Panc1 (cell line): ENCODE measurements around the gene OSGIN1. TPM values are rescaled to one million over a fixed set of nuclear protein-coding genes. Genes with fewer than 3 reads are reported as not detected.

ENCODE experiments used
- ATAC-seq: fragments of 200-7000 bp; cut with Tn5 transposase; 2 replicates; pipeline ENCODE4 v1.9.1; 2020; ENCODE audit warnings: mild to moderate bottlenecking, moderate library complexity
- BruUV-seq: library from RNA; stranded (reverse); fragments of 400-500 nt; replicated peaks from 2 replicates; lab custom pipeline; 2021; lab: Mats Ljungman, UMichigan
- CTCF ChIA-PET: fragments of 300-600 bp; sonication (Branson Sonifier 250); formaldehyde crosslinking; loops from one replicate; lab custom pipeline; 2022; ENCODE audit warnings: antibody characterized with exemption; lab: Charles Lee
- POLR2A ChIA-PET: fragments of 300-600 bp; sonication (Branson Sonifier 250); formaldehyde crosslinking; loops from one replicate; lab custom pipeline; 2022; ENCODE audit warnings: antibody characterized with exemption; lab: Charles Lee
- DNase-seq: peaks from one replicate; pipeline ENCODE4 v3.0.0-alpha.2; 2010; ENCODE audit warnings: low read depth, low spot score
- H3K27ac ChIP-seq: 2 replicates; pipeline ENCODE4 v1.5.1; 2011; ENCODE audit warnings: mild to moderate bottlenecking, low read length, inconsistent platforms
- H3K27me3 ChIP-seq: fragments of 200-500 bp; sonication (Bioruptor generic); 2 replicates; pipeline ENCODE4 v1.6.0; 2014; ENCODE audit warnings: low read length, inconsistent platforms; ENCODE audit not compliant: control insufficient read depth, insufficient read depth
- H3K36me3 ChIP-seq: fragments of 200-500 bp; sonication (Bioruptor generic); 2 replicates; pipeline ENCODE4 v1.5.1; 2014; ENCODE audit warnings: inconsistent platforms, mild to moderate bottlenecking, low read length, moderate library complexity; ENCODE audit not compliant: control insufficient read depth, insufficient read depth
- H3K4me1 ChIP-seq: 2 replicates; pipeline ENCODE4 v1.5.1; 2011; ENCODE audit warnings: inconsistent platforms, mild to moderate bottlenecking, low read length, moderate library complexity; ENCODE audit not compliant: control insufficient read depth, insufficient read depth
- H3K4me3 ChIP-seq, 2 experiments: 2 replicates each; pipeline ENCODE4 v1.5.1; 2011 to 2012; ENCODE audit warnings: low read depth in 2 of 2, low read length in 2 of 2, mild to moderate bottlenecking in 2 of 2, inconsistent platforms in 1 of 2, moderate library complexity in 1 of 2
- H3K9me3 ChIP-seq: fragments of 200-500 bp; sonication (Bioruptor generic); 2 replicates; pipeline ENCODE4 v1.5.1; 2014; ENCODE audit warnings: low read depth, mild to moderate bottlenecking, inconsistent platforms, low read length, moderate library complexity; ENCODE audit not compliant: control insufficient read depth, insufficient read depth
- POLR2AphosphoS5 ChIP-seq: IDR thresholded peaks from 2 replicates; pipeline ENCODE4 v1.6.1; 2012; ENCODE audit warnings: mild to moderate bottlenecking, low read depth, low read length, moderate library complexity
- SIN3A ChIP-seq: IDR thresholded peaks from 2 replicates; pipeline ENCODE4 v1.6.1; 2012; ENCODE audit warnings: low read depth, mild to moderate bottlenecking, low read length, moderate library complexity, borderline replicate concordance; ENCODE audit not compliant: insufficient read depth
- TCF7L2 ChIP-seq: IDR thresholded peaks from 2 replicates; pipeline ENCODE4 v1.6.1; 2011; ENCODE audit warnings: mild to moderate bottlenecking, low read depth, low read length, inconsistent platforms
- in situ Hi-C: cut with HindIII; loops from 2 replicates; pipeline ENCODE4 v1.10.0; 2016; ENCODE audit warnings: low sequenced_read_pairs, low pct_unique_long_range_greater_than_20kb
- intact Hi-C: fragments of 100-400 bp; cut with micrococcal nuclease; formaldehyde crosslinking; loops from one replicate; pipeline ENCODE4 v1.10.0; 2022; ENCODE audit not compliant: unreplicated experiment
- total RNA-seq: library from RNA; stranded (reverse); gene quantifications from one replicate; pipeline ENCODE4 v1.2.1, GENCODE V29; 2021; ENCODE audit not compliant: unreplicated experiment
- TF ChIP-seq, protein P1 (sequence below), 2 experiments: IDR thresholded peaks; 2 replicates each; pipeline ENCODE4 v1.6.1; 2011 to 2012; ENCODE audit warnings: low read depth in 2 of 2, control low read depth in 1 of 2, low read length in 1 of 2, mild to moderate bottlenecking in 1 of 2, moderate library complexity in 1 of 2; ENCODE audit not compliant: insufficient read depth in 1 of 2
- TF ChIP-seq, protein P2 (sequence below): fragments of 450-650 bp; IDR thresholded peaks from 2 replicates; pipeline ENCODE4 v1.5.1; 2017; ENCODE audit warnings: mild to moderate bottlenecking

OSGIN1 gene
- total RNA-seq, 1 experiment from 2014 or later, result 4.9 TPM

DNA sequence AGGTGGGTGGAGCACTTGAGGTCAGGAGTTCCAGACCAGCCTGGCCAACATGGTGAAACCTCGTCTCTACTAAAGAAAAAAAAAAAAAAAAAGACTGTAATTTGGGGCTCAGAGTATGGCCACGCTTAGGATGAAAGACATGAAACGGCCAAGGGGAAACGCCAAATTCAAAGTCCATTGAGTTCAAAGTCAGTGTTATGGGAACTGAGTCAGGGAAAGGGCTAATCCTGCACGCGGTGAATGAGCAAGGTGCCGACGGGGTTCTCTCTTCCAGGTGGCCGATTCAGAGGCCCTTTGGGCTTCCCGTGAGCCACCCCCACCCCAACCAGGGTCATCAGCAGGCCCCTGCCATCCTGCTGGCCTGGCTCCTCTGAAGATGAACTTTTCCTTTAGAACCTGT lies 7.5 kb upstream of the OSGIN1 start:
- TF ChIP-seq TCF7L2 (no peak), SIN3A (no peak)
- TF ChIP-seq, protein P1, sequence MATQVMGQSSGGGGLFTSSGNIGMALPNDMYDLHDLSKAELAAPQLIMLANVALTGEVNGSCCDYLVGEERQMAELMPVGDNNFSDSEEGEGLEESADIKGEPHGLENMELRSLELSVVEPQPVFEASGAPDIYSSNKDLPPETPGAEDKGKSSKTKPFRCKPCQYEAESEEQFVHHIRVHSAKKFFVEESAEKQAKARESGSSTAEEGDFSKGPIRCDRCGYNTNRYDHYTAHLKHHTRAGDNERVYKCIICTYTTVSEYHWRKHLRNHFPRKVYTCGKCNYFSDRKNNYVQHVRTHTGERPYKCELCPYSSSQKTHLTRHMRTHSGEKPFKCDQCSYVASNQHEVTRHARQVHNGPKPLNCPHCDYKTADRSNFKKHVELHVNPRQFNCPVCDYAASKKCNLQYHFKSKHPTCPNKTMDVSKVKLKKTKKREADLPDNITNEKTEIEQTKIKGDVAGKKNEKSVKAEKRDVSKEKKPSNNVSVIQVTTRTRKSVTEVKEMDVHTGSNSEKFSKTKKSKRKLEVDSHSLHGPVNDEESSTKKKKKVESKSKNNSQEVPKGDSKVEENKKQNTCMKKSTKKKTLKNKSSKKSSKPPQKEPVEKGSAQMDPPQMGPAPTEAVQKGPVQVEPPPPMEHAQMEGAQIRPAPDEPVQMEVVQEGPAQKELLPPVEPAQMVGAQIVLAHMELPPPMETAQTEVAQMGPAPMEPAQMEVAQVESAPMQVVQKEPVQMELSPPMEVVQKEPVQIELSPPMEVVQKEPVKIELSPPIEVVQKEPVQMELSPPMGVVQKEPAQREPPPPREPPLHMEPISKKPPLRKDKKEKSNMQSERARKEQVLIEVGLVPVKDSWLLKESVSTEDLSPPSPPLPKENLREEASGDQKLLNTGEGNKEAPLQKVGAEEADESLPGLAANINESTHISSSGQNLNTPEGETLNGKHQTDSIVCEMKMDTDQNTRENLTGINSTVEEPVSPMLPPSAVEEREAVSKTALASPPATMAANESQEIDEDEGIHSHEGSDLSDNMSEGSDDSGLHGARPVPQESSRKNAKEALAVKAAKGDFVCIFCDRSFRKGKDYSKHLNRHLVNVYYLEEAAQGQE (IDR thresholded peaks at IDR 0.05; ENCODE audit: insufficient read depth in 1 of 2, low read depth in 2 of 2, low read length in 1 of 2), result no peak
- TF ChIP-seq, protein P2, sequence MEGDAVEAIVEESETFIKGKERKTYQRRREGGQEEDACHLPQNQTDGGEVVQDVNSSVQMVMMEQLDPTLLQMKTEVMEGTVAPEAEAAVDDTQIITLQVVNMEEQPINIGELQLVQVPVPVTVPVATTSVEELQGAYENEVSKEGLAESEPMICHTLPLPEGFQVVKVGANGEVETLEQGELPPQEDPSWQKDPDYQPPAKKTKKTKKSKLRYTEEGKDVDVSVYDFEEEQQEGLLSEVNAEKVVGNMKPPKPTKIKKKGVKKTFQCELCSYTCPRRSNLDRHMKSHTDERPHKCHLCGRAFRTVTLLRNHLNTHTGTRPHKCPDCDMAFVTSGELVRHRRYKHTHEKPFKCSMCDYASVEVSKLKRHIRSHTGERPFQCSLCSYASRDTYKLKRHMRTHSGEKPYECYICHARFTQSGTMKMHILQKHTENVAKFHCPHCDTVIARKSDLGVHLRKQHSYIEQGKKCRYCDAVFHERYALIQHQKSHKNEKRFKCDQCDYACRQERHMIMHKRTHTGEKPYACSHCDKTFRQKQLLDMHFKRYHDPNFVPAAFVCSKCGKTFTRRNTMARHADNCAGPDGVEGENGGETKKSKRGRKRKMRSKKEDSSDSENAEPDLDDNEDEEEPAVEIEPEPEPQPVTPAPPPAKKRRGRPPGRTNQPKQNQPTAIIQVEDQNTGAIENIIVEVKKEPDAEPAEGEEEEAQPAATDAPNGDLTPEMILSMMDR, result no peak
- in situ Hi-C loops (no loop called here), intact Hi-C loops (no loop called here)
- H3K9me3 ChIP-seq, result no peaks in the 10 kb centered on the region
- DNase-seq, result no peak
- POLR2A ChIA-PET, result no interaction called here
- H3K4me1 ChIP-seq, result no peaks in the 10 kb centered on the region
- CTCF ChIA-PET, result no interaction called here
- H3K27ac ChIP-seq, result no peak overlapping the region
- H3K4me3 ChIP-seq, result no peak overlapping the region
- ATAC-seq, result no peak
- BruUV-seq, result no TSS peak
- no peaks in the 10 kb centered on the region for H3K36me3 ChIP-seq
- no peaks in the 10 kb centered on the region for H3K27me3 ChIP-seq

DNA sequence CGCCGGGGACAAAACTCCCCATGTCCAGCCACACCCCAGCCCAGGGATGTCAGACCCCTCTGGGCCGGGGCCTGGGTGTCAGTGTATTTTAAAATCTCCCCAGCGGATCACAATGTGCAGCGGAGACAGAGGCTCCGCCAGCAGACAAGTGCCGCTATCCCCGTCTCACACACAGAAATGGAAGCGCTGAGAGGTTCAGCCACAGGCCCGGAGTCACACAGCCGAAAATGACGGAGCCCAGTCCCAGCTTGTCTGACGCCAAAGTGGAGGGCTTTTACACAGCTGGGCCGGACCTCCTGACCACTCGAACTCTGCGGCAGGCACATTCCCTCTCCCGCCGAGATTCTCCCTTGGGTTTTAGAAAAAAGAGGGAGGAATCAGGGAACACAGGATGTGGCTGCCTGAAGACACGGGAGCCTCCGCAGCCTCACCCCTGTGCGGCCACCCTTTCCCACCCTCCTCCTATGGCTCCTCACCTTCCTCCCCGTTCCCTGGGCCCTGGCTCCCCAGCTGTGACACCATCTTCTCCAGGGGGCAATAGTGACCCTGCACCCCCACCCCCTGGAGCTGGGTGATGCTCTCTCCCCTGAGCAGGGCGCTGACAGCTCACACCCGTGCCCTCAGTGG lies 6.8 kb upstream of the OSGIN1 start:
- intact Hi-C loops, result no loop called here
- ChIA-PET POLR2A (no interaction called here), CTCF (no interaction called here)
- in situ Hi-C loops, result no loop called here
- DNase-seq (no peak), ATAC-seq (no peak)
- Histone ChIP-seq H3K27ac (no peak overlapping the region), H3K4me3 (no peak overlapping the region), H3K27me3 (no peaks in the 10 kb centered on the region), H3K9me3 (no peaks in the 10 kb centered on the region), H3K4me1 (no peaks in the 10 kb centered on the region), H3K36me3 (no peaks in the 10 kb centered on the region)
- TF ChIP-seq POLR2AphosphoS5 (no peak), SIN3A (no peak), TCF7L2 (no peak)
- TF ChIP-seq, protein P1 (IDR thresholded peaks at IDR 0.05; ENCODE audit: insufficient read depth in 1 of 2, low read depth in 2 of 2, low read length in 1 of 2), result no peak
- TF ChIP-seq, protein P2, result no peak
- BruUV-seq, result no TSS peak
